GM12878 (cell line): ENCODE data around the gene LIMS1. TPM values are rescaled to one million over a fixed set of nuclear protein-coding genes. Genes with fewer than 3 reads are reported as not detected.

Experiments
- ATAC-seq: fragments of 200-7000 bp; cut with Tn5 transposase; 3 replicates; pipeline ENCODE4 v1.9.1; 2020; ENCODE audit warnings: mild to moderate bottlenecking, moderate library complexity
- BruUV-seq: library from RNA; stranded (reverse); fragments of 400-500 nt; replicated peaks from 2 replicates; lab custom pipeline; 2021; lab: Mats Ljungman, UMichigan
- CTCF ChIA-PET: fragments of 300-600 bp; sonication (Branson Sonifier 250); formaldehyde crosslinking; extraction: SDS; loops from one replicate; lab custom pipeline; 2021; ENCODE audit warnings: inconsistent platforms; lab: Yijun Ruan, JAX
- POLR2A ChIA-PET: fragments of 350-600 bp; formaldehyde crosslinking; extraction: SDS; loops from one replicate; lab custom pipeline; 2021; ENCODE audit warnings: inconsistent platforms; lab: Charles Lee
- RAD21 ChIA-PET: fragments of 300-600 bp; sonication (Branson Sonifier 250); formaldehyde crosslinking; loops from one replicate; lab custom pipeline; 2023; ENCODE audit warnings: antibody characterized with exemption; ENCODE audit not compliant: unreplicated experiment; lab: Charles Lee
- SMC1A ChIA-PET: fragments of 300-600 bp; sonication (Branson Sonifier 250); formaldehyde crosslinking; loops from one replicate; lab custom pipeline; 2023; ENCODE audit not compliant: unreplicated experiment, uncharacterized antibody; lab: Charles Lee
- DNase-seq: peaks from one replicate; pipeline ENCODE4 v3.0.0-alpha.2; 2011; ENCODE audit warnings: low read depth, low spot score
- FAIRE-seq: peaks from 3 replicates; lab custom pipeline; 2011; peaks lifted over from hg19 to GRCh38; lab: Jason Lieb, UNC
- H2AFZ ChIP-seq: 2 replicates; pipeline ENCODE4 v1.6.0; 2011; ENCODE audit warnings: low read depth, low read length, control low read depth; ENCODE audit not compliant: control insufficient read depth
- H3K27ac ChIP-seq: 2 replicates; pipeline ENCODE4 v1.5.1; 2011; ENCODE audit warnings: control low read depth; ENCODE audit not compliant: control insufficient read depth, insufficient read depth
- H3K27me3 ChIP-seq, 2 experiments: replicated peaks in 1 of 2; 2 replicates each; pipeline versions ENCODE4 v1.6.0 to v1.6.1; 2011; ENCODE audit warnings: low read length in 1 of 2; ENCODE audit not compliant: control insufficient read depth in 2 of 2, insufficient read depth in 2 of 2
- H3K36me3 ChIP-seq, 2 experiments: 2 replicates each; pipeline ENCODE4 v1.5.1; 2011; ENCODE audit warnings: low read length in 1 of 2; ENCODE audit not compliant: control insufficient read depth in 2 of 2, insufficient read depth in 2 of 2
- H3K4me1 ChIP-seq: 2 replicates; pipeline ENCODE4 v1.6.1; 2011; ENCODE audit warnings: mild to moderate bottlenecking, low read length, moderate library complexity, mixed read lengths; ENCODE audit not compliant: control insufficient read depth, insufficient read depth
- H3K4me2 ChIP-seq: 2 replicates; pipeline ENCODE4 v1.6.0; 2011; ENCODE audit warnings: control low read depth; ENCODE audit not compliant: control insufficient read depth, insufficient read depth
- H3K4me3 ChIP-seq: fragments of 200-600 bp; sonication (generic); 2 replicates; pipeline ENCODE4 v1.5.1; 2016
- H3K79me2 ChIP-seq: 2 replicates; pipeline ENCODE4 v1.6.0; 2011; ENCODE audit warnings: low read length; ENCODE audit not compliant: control insufficient read depth, insufficient read depth
- H3K9ac ChIP-seq: 2 replicates; pipeline ENCODE4 v1.8.0; 2011; ENCODE audit warnings: low read length, control low read depth, mixed read lengths; ENCODE audit not compliant: control insufficient read depth, insufficient read depth
- H3K9me3 ChIP-seq: replicated peaks from 3 replicates; pipeline ENCODE4 v1.5.1; 2011; ENCODE audit warnings: mild to moderate bottlenecking, low read length; ENCODE audit not compliant: control insufficient read depth, insufficient read depth
- H4K20me1 ChIP-seq: 2 replicates; pipeline ENCODE4 v1.6.0; 2011; ENCODE audit not compliant: control insufficient read depth, insufficient read depth
- ASH2L ChIP-seq: fragments of 300-600, 200-600 bp; sonication (generic); IDR thresholded peaks from 2 replicates; pipeline ENCODE4 v1.6.1; 2017; ENCODE audit warnings: low read depth, mild to moderate bottlenecking, borderline replicate concordance
- BRCA1 ChIP-seq: IDR thresholded peaks from 2 replicates; pipeline ENCODE4 v1.6.1; 2011; ENCODE audit warnings: low read depth, low read length, improper control_type of control experiment
- FOS ChIP-seq: IDR thresholded peaks from 3 replicates; pipeline ENCODE4 v1.6.1; 2011; ENCODE audit warnings: borderline replicate concordance; ENCODE audit not compliant: insufficient read length; ENCODE audit errors: extremely low read depth
- NFYB ChIP-seq: IDR thresholded peaks from 2 replicates; pipeline ENCODE4 v1.6.1; 2011; ENCODE audit warnings: low read depth, mild to moderate bottlenecking, low read length, improper control_type of control experiment, moderate library complexity; ENCODE audit not compliant: insufficient read depth
- NR2C1 ChIP-seq: fragments of 450-650 bp; IDR thresholded peaks from 2 replicates; pipeline ENCODE4 v1.6.1; 2017; ENCODE audit warnings: antibody characterized with exemption, mild to moderate bottlenecking, moderate library complexity
- RAD51 ChIP-seq: fragments of 450-650 bp; IDR thresholded peaks from 2 replicates; pipeline ENCODE4 v1.6.1; 2016; ENCODE audit warnings: moderate library complexity, mild to moderate bottlenecking, inconsistent platforms
- RBBP5 ChIP-seq: fragments of 200-600 bp; sonication (generic); conservative IDR thresholded peaks from 2 replicates; pipeline ENCODE4 v1.6.1; 2016
- SMARCA5 ChIP-seq: fragments of 450-650 bp; IDR thresholded peaks from 2 replicates; pipeline ENCODE4 v1.6.1; 2017; ENCODE audit warnings: mild to moderate bottlenecking
- STAT3 ChIP-seq: IDR thresholded peaks from 2 replicates; pipeline ENCODE4 v1.6.1; 2011; ENCODE audit warnings: low read depth, low read length, improper control_type of control experiment
- TARDBP ChIP-seq: IDR thresholded peaks from 2 replicates; pipeline ENCODE4 v1.6.1; 2016; ENCODE audit warnings: borderline replicate concordance
- TCF12 ChIP-seq: IDR thresholded peaks from 2 replicates; pipeline ENCODE4 v1.6.1; 2011; ENCODE audit warnings: low read depth, mild to moderate bottlenecking, low read length
- ZSCAN29 ChIP-seq: fragments of 450-650 bp; IDR thresholded peaks from 2 replicates; pipeline ENCODE4 v1.6.1; 2017; ENCODE audit warnings: mild to moderate bottlenecking, moderate library complexity
- WGBS: methylation state at CpG from one replicate; pipeline ENCODE4 v1.1.6; 2016; ENCODE audit warnings: low lambda C conversion rate; ENCODE audit not compliant: insufficient replicate concordance, insufficient coverage; ENCODE audit errors: missing lambda C conversion rate; 5-methylcytosine and 5-hydroxymethylcytosine counted together
- in situ Hi-C: fragments of 300-500 bp; cut with MboI; formaldehyde crosslinking; loops from 9 replicates; pipeline ENCODE4 v1.14.3; 2018; ENCODE audit warnings: mixed read lengths
- intact Hi-C: fragments of 100-400 bp; cut with micrococcal nuclease; formaldehyde crosslinking; loops from one replicate; pipeline ENCODE4 v1.14.2; 2022; ENCODE audit not compliant: unreplicated experiment
- polyA plus RNA-seq, 11 experiments: library from polyadenylated mRNA; depleted of rRNA in 4 of 11; unstranded in 6 of 11; stranded (reverse) in 5 of 11; fragments of >200 nt; fragmentation: Nextera tagmentation in 4 of 11; fragmentation: Illumina TruSeq in 1 of 11; extraction: Ambion mirVana in 4 of 11; extraction: Trizol in 1 of 11; gene quantifications; 1 replicate in 1 of 11; 2 replicates in 10 of 11; pipeline versions ENCODE4 v1.2.1 to v1.2.3, GENCODE V29; 2011 to 2016; ENCODE audit warnings: inconsistent platforms in 2 of 11, missing spikeins in 2 of 11, low read depth in 1 of 11
- total RNA-seq, 4 experiments: library from RNA; depleted of rRNA in 3 of 4; stranded (reverse); fragments of >200 nt in 3 of 4; fragmentation: Illumina TruSeq in 1 of 4; extraction: Trizol in 1 of 4; gene quantifications; 2 replicates each; pipeline versions ENCODE4 v1.2.1 to v1.2.3, GENCODE V29; 2013 to 2021
- TF ChIP-seq, protein P1 (sequence below): fragments of 150-350 bp; IDR thresholded peaks from 2 replicates; pipeline ENCODE4 v1.6.1; 2016; ENCODE audit warnings: low read depth, low read length
- TF ChIP-seq, protein P2 (sequence below): fragments of 450-650 bp; formaldehyde crosslinking; IDR thresholded peaks from 2 replicates; pipeline ENCODE4 v1.4.0; 2020; ENCODE audit warnings: mild to moderate bottlenecking, moderate library complexity
- TF ChIP-seq, protein P3 (sequence below): fragments of 450-650 bp; IDR thresholded peaks from 2 replicates; pipeline ENCODE4 v1.6.1; 2017; ENCODE audit warnings: antibody characterized with exemption, mild to moderate bottlenecking, moderate library complexity

The LIMS1 gene
- total and polyA plus RNA-seq, 10 of the 15 experiments (the other 5 are each of a cell fraction or from before 2014, with no cell fraction given) = 15.7 to 98.1 (median 43.9) TPM

DNA sequence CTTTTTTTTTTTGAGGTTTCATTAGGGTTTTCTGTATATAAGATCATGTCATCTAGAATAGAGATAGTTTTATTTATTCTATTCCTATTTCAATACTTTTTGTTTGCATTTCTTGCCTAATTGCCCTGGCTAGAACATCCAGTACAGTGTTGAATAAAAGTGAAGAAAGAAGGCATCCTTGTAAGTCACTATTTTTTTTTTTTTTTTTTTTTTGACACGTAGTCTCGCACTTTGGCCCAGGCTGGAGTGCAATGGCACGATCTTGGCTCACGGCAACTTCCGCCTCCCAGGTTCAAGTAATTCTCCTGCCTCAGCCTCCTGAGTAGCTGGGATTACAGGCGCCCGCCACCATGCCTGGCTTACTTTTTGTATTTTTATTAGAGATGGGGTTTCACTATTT is 157.2 kb downstream of the LIMS1 start:
- Histone ChIP-seq H3K27ac (no peak overlapping the region), H2AFZ (no peak overlapping the region), H3K79me2 (no peaks in the 10 kb centered on the region), H3K4me3 (no peak overlapping the region), H3K4me2 (no peak overlapping the region), H3K9ac (no peak overlapping the region), H3K9me3 (no peaks in the 10 kb centered on the region), H3K36me3 (no peaks in the 10 kb centered on the region), H3K27me3 (no peaks in the 10 kb centered on the region), H3K4me1 (no peaks in the 10 kb centered on the region), H4K20me1 (no peaks in the 10 kb centered on the region)
- in situ Hi-C loops = no loop called here
- SMC1A ChIA-PET = no interaction called here
- TF ChIP-seq ZSCAN29 (no peak), SMARCA5 (no peak), FOS (no peak), RBBP5 (no peak), TARDBP (no peak), NR2C1 (no peak), TCF12 (no peak), RAD51 (no peak), ASH2L (no peak), NFYB (no peak), STAT3 (no peak), BRCA1 (no peak)
- TF ChIP-seq, protein P1, sequence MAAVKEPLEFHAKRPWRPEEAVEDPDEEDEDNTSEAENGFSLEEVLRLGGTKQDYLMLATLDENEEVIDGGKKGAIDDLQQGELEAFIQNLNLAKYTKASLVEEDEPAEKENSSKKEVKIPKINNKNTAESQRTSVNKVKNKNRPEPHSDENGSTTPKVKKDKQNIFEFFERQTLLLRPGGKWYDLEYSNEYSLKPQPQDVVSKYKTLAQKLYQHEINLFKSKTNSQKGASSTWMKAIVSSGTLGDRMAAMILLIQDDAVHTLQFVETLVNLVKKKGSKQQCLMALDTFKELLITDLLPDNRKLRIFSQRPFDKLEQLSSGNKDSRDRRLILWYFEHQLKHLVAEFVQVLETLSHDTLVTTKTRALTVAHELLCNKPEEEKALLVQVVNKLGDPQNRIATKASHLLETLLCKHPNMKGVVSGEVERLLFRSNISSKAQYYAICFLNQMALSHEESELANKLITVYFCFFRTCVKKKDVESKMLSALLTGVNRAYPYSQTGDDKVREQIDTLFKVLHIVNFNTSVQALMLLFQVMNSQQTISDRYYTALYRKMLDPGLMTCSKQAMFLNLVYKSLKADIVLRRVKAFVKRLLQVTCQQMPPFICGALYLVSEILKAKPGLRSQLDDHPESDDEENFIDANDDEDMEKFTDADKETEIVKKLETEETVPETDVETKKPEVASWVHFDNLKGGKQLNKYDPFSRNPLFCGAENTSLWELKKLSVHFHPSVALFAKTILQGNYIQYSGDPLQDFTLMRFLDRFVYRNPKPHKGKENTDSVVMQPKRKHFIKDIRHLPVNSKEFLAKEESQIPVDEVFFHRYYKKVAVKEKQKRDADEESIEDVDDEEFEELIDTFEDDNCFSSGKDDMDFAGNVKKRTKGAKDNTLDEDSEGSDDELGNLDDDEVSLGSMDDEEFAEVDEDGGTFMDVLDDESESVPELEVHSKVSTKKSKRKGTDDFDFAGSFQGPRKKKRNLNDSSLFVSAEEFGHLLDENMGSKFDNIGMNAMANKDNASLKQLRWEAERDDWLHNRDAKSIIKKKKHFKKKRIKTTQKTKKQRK = no peak
- TF ChIP-seq, protein P2, sequence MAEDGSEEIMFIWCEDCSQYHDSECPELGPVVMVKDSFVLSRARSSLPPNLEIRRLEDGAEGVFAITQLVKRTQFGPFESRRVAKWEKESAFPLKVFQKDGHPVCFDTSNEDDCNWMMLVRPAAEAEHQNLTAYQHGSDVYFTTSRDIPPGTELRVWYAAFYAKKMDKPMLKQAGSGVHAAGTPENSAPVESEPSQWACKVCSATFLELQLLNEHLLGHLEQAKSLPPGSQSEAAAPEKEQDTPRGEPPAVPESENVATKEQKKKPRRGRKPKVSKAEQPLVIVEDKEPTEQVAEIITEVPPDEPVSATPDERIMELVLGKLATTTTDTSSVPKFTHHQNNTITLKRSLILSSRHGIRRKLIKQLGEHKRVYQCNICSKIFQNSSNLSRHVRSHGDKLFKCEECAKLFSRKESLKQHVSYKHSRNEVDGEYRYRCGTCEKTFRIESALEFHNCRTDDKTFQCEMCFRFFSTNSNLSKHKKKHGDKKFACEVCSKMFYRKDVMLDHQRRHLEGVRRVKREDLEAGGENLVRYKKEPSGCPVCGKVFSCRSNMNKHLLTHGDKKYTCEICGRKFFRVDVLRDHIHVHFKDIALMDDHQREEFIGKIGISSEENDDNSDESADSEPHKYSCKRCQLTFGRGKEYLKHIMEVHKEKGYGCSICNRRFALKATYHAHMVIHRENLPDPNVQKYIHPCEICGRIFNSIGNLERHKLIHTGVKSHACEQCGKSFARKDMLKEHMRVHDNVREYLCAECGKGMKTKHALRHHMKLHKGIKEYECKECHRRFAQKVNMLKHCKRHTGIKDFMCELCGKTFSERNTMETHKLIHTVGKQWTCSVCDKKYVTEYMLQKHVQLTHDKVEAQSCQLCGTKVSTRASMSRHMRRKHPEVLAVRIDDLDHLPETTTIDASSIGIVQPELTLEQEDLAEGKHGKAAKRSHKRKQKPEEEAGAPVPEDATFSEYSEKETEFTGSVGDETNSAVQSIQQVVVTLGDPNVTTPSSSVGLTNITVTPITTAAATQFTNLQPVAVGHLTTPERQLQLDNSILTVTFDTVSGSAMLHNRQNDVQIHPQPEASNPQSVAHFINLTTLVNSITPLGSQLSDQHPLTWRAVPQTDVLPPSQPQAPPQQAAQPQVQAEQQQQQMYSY (CRISPR knock-in tag) = no peak
- TF ChIP-seq, protein P3, sequence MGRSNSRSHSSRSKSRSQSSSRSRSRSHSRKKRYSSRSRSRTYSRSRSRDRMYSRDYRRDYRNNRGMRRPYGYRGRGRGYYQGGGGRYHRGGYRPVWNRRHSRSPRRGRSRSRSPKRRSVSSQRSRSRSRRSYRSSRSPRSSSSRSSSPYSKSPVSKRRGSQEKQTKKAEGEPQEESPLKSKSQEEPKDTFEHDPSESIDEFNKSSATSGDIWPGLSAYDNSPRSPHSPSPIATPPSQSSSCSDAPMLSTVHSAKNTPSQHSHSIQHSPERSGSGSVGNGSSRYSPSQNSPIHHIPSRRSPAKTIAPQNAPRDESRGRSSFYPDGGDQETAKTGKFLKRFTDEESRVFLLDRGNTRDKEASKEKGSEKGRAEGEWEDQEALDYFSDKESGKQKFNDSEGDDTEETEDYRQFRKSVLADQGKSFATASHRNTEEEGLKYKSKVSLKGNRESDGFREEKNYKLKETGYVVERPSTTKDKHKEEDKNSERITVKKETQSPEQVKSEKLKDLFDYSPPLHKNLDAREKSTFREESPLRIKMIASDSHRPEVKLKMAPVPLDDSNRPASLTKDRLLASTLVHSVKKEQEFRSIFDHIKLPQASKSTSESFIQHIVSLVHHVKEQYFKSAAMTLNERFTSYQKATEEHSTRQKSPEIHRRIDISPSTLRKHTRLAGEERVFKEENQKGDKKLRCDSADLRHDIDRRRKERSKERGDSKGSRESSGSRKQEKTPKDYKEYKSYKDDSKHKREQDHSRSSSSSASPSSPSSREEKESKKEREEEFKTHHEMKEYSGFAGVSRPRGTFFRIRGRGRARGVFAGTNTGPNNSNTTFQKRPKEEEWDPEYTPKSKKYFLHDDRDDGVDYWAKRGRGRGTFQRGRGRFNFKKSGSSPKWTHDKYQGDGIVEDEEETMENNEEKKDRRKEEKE = no peak
- 88% methylated on average over 5 of the region's 7 CpGs for WGBS
- ATAC-seq (no peak), FAIRE-seq (no peak), DNase-seq (no peak)
- RAD21 ChIA-PET = no interaction called here
- BruUV-seq = no TSS peak
- intact Hi-C loops = no loop called here
- POLR2A ChIA-PET = no interaction called here
- CTCF ChIA-PET = no interaction called here
